GM18498 (cell line): ENCODE data around the gene PECR.
"Not testable (repeated sequence)": the region's sequence is repeated elsewhere in the genome, so short reads cannot be mapped to it uniquely, and the experiment has no call there.

ENCODE experiments used
- ATAC-seq: cut with Tn5 transposase; IDR thresholded peaks from one replicate; pipeline ENCODE4 v1.9.1; 2021; ENCODE audit warnings: mild to moderate bottlenecking, moderate library complexity; ENCODE audit not compliant: unreplicated experiment

Gene PECR

DNA sequence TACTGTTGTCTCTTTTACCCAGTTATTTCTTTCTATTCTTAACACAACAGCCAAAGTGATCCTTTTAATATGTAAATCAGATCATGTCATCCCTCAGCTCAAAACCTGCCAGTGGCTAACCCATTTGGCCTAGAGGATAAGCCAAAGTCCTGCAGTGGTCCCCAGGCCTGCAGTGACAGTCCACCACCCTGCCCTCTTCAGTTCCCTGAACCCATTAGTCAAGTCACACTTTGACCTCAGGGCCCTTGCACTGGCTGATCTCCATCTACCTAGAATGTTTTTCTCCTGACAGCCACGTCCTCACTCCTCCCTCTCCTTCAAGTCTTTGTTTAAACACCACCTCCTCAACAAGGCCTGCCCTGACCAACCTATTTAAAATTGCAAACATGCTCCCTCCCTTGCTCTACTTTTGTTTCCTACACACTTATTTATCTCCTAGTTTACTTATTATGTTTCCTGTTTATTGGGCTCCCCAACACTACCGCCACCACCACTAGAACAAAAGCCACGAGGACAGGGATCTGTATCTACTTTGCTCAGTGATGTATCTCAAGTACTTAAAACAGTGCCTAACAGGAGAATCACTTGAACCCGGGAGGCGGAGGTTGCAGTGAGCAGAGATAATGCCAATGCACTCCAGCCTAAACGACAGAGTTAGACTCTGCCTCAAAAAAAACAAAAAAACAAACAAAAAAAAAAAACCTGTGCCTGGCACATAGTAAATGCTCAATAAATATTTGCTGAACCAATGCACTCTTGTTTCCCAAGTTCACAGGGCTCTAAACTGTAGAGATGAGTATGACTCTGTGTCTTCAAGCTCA lies 77.5 kb downstream of the PECR start:
- ATAC-seq, result no peak

DNA sequence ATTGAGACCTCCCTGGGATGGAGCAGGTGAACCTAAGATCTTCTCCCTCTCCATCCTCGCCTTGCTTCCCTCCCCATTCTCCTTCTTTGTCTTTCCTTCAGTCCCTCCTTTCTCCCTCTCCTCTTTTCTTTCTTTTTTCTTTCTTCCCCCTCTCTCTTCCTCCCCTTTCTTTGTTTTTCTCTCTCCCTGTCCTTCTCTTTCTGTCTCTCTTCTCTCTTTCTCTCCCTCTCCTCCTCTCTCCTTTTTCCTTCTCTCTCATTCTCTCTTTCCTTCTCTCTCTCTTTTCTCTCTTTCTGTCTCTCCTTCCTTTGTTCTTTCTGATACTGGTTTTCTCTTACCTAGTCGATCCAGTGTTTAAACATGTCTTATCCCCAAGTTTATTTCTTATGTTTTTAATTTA lies 78.9 kb downstream of the PECR start:
- no peak for ATAC-seq

GRCh38 chr2:216002101-216002678 lies 79.4 kb downstream of the PECR start:
- ATAC-seq, result no peak

DNA sequence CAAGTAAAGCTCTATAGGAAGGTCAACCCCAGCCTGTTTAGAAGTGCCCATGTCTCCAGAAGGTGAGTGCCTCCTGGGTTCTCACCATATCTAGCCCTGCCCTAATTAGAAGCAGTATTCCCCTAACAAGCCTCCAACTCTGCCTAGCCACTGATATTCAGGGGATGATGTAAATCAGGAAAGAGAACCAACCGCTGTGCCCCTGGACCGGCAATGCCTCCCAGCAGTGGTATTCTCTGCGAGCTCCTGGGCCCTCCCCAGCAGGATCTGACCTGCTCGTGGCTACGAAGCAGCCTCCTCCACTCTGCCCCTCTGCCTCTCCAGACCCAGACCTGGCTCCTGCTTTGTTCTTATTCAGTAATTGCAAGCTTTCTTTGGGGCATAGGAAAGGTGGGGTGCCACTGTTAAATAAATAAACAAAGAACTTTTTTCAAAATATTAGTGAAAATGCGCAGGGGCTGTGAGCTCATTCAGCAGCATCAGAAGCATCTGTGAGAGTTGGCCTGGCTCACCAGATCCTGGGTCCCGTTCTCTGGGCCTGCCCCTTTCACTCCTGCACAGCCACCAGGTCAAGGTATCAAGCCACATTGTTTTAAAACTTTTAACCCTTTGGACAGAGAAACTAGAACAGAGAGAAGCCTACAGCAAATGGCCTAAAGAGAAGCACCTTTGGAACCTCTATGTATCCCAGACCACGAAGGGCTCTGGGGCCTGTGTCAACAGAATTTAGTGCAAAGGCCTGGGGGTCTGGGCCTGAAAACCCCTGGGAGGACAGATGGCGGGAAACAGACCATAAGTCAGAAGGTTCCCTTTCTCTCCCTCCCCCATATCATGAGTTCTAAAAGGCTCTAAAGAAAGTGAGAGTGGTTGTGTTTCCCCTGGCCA lies 80.2 kb downstream of the PECR start:
- no peak for ATAC-seq

DNA sequence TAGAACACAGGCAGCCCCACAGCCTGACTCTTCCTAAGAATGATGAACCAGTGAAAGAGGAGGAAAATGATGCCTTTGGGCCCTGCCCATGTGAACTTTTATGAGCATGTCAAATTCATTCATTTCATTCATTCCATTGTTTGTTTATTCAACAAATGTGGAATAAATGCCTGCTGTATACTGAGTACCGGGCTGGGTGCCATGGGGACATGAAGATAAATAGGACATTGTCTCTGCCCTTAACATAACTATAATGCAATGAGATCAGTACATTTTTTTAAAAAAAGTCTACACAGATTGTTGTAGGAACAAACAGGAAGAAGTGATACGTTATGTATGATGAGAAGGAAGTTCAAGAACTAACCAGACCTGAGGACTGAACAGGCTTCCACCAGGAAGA lies 83.0 kb downstream of the PECR start:
- no peak for ATAC-seq

GRCh38 chr2:215997219-215997618 lies 84.4 kb downstream of the PECR start:
- ATAC-seq, result no peak

DNA sequence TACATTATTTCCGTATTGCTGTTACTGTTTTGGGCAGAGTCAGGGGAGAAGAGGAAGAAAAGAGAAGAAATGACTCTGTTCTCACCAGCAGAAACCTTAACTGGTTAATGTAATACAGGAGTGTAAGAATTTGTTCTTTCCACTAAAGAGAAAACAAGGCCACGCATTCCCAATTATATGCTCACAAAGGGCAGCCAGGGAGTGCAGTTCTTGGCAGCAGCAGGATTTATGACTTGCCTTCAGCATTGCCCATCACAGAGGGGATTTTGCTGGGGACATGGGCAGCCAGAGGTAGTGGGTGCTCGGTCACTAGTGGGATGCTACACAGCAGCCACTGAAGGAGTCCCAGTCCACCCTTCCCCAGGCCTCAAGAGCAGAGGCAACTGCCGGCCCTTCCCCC lies 86.7 kb downstream of the PECR start:
- ATAC-seq, result no peak

GRCh38 chr2:215988556-215989207 lies 92.9 kb downstream of the PECR start:
- ATAC-seq, result not testable (repeated sequence)
